ENCODE data around the gene TRIM42.

- TF ChIP-seq CTCF (conservative IDR thresholded peaks at IDR 0.05 in 1 of 2, IDR thresholded peaks at IDR 0.05 in 1 of 2; ENCODE audit: low read depth in 1 of 2, low read length in 2 of 2), result no peak
- TF ChIP-seq EZH2 (IDR thresholded peaks at IDR 0.05; ENCODE audit: low read length, missing control alignments), result no peak
These were observed 26.9 kb downstream of the TRIM42 start for GRCh38 chr3:140704733-140705132.

All from fibroblast of lung (primary cell).